IMR-90 (cell line): ENCODE data around the gene MEGF11. TPM values are rescaled to one million over a fixed set of nuclear protein-coding genes. Genes with fewer than 3 reads are reported as not detected.

Experiments used
- ATAC-seq: fragments of 200-7000 bp; cut with Tn5 transposase; 2 replicates; pipeline ENCODE4 v1.9.1; 2020; ENCODE audit warnings: low read depth, mild to moderate bottlenecking, moderate library complexity
- BruUV-seq: library from RNA; stranded (reverse); fragments of 400-500 nt; replicated peaks from 2 replicates; lab custom pipeline; 2021; lab: Mats Ljungman, UMichigan
- CTCF ChIA-PET: fragments of 300-600 bp; formaldehyde crosslinking; extraction: SDS; loops from one replicate; lab custom pipeline; 2021; ENCODE audit warnings: antibody characterized with exemption; lab: Yijun Ruan, JAX
- POLR2A ChIA-PET: fragments of 300-600 bp; sonication (Branson Sonifier 250); formaldehyde crosslinking; loops from one replicate; lab custom pipeline; 2022; ENCODE audit warnings: antibody characterized with exemption; ENCODE audit not compliant: unreplicated experiment; lab: Charles Lee
- DNase-seq: peaks from one replicate; pipeline ENCODE4 v3.0.0; 2013
- H2AFZ ChIP-seq: replicated peaks from 2 replicates; pipeline ENCODE3; 2013; ENCODE audit warnings: low read length, mild to moderate bottlenecking; ENCODE audit not compliant: poor library complexity
- H2AK5ac ChIP-seq: 2 replicates; pipeline ENCODE4 v1.6.1; 2013; ENCODE audit warnings: low read depth, low read length, inconsistent platforms
- H2AK9ac ChIP-seq: replicated peaks from 2 replicates; pipeline ENCODE3; 2013; ENCODE audit warnings: mild to moderate bottlenecking, low read depth, low read length, moderate library complexity; ENCODE audit not compliant: poor library complexity
- H2BK120ac ChIP-seq: 2 replicates; pipeline ENCODE4 v1.6.1; 2013; ENCODE audit warnings: low read depth, low read length, inconsistent platforms
- H2BK15ac ChIP-seq: 3 replicates; pipeline ENCODE4 v1.6.1; 2013; ENCODE audit warnings: low read depth, low read length, inconsistent platforms
- H2BK20ac ChIP-seq: 2 replicates; pipeline ENCODE4 v1.6.1; 2013; ENCODE audit warnings: low read depth, mild to moderate bottlenecking, inconsistent platforms, low read length, moderate library complexity
- H2BK5ac ChIP-seq: 2 replicates; pipeline ENCODE4 v1.6.1; 2013; ENCODE audit warnings: mild to moderate bottlenecking, low read depth, low read length, inconsistent platforms; ENCODE audit not compliant: poor library complexity, severe bottlenecking
- H3K14ac ChIP-seq: replicated peaks from 2 replicates; pipeline ENCODE4 v1.6.1; 2013; ENCODE audit warnings: low read depth, low read length, inconsistent platforms
- H3K18ac ChIP-seq: 2 replicates; pipeline ENCODE4 v1.6.1; 2013; ENCODE audit warnings: low read depth, low read length, control low read depth
- H3K23ac ChIP-seq: 2 replicates; pipeline ENCODE4 v1.6.1; 2013; ENCODE audit warnings: low read depth, low read length, inconsistent platforms
- H3K27ac ChIP-seq: 2 replicates; pipeline ENCODE4 v1.5.1; 2013; ENCODE audit warnings: mild to moderate bottlenecking, control low read depth, low read length; ENCODE audit not compliant: insufficient read depth
- H3K27me3 ChIP-seq: 2 replicates; pipeline ENCODE4 v1.6.1; 2013; ENCODE audit warnings: low read length; ENCODE audit not compliant: control insufficient read depth, insufficient read depth
- H3K36me3 ChIP-seq: 2 replicates; pipeline ENCODE4 v1.6.1; 2013; ENCODE audit warnings: low read length, mixed read lengths; ENCODE audit not compliant: control insufficient read depth, insufficient read depth
- H3K4ac ChIP-seq: 2 replicates; pipeline ENCODE4 v1.6.1; 2013; ENCODE audit warnings: low read depth, low read length, inconsistent platforms
- H3K4me1 ChIP-seq: 2 replicates; pipeline ENCODE4 v1.6.1; 2013; ENCODE audit warnings: low read length, mixed read lengths; ENCODE audit not compliant: control insufficient read depth, insufficient read depth
- H3K4me2 ChIP-seq: 2 replicates; pipeline ENCODE4 v1.6.1; 2013; ENCODE audit warnings: low read depth, mild to moderate bottlenecking, control low read depth, low read length, moderate library complexity
- H3K4me3 ChIP-seq: 2 replicates; pipeline ENCODE4 v1.5.1; 2013; ENCODE audit warnings: low read depth, mild to moderate bottlenecking, control low read depth, low read length, moderate library complexity; ENCODE audit not compliant: insufficient read depth
- H3K56ac ChIP-seq: 2 replicates; pipeline ENCODE4 v1.6.1; 2013; ENCODE audit warnings: low read length, inconsistent platforms; ENCODE audit not compliant: insufficient read depth; ENCODE audit errors: extremely low read depth
- H3K79me1 ChIP-seq, 2 experiments: 2 replicates each; pipeline ENCODE4 v1.6.1; 2013; ENCODE audit warnings: low read length in 2 of 2, inconsistent platforms in 1 of 2, low read depth in 1 of 2
- H3K9ac ChIP-seq: 2 replicates; pipeline ENCODE4 v1.6.1; 2013; ENCODE audit warnings: low read depth, low read length, control low read depth
- H3K9me1 ChIP-seq: 2 replicates; pipeline ENCODE4 v1.6.1; 2013; ENCODE audit warnings: low read length, inconsistent platforms; ENCODE audit not compliant: insufficient read depth
- H3K9me3 ChIP-seq: 2 replicates; pipeline ENCODE4 v1.6.1; 2013; ENCODE audit warnings: low read length; ENCODE audit not compliant: control insufficient read depth, insufficient read depth
- H4K20me1 ChIP-seq: 2 replicates; pipeline ENCODE4 v1.6.1; 2013; ENCODE audit warnings: low read length, inconsistent platforms; ENCODE audit not compliant: insufficient read depth
- H4K5ac ChIP-seq: 2 replicates; pipeline ENCODE4 v1.6.1; 2013; ENCODE audit warnings: mild to moderate bottlenecking, low read depth, low read length, control low read depth
- H4K8ac ChIP-seq, 2 experiments: 2 replicates each; pipeline ENCODE4 v1.6.1; 2013; ENCODE audit warnings: low read depth in 2 of 2, low read length in 2 of 2, control low read depth in 1 of 2, inconsistent platforms in 1 of 2
- H4K91ac ChIP-seq: 2 replicates; pipeline ENCODE4 v1.6.1; 2013; ENCODE audit warnings: low read depth, low read length, inconsistent platforms; ENCODE audit not compliant: insufficient read depth
- CHD1 ChIP-seq: IDR thresholded peaks from 2 replicates; pipeline ENCODE4 v1.6.1; 2012; ENCODE audit warnings: low read depth, low read length, improper control_type of control experiment
- FOS ChIP-seq: fragments of 150-350 bp; IDR thresholded peaks from 2 replicates; pipeline ENCODE4 v1.6.1; 2016; ENCODE audit warnings: low read depth, low read length
- MAFK ChIP-seq: IDR thresholded peaks from 2 replicates; pipeline ENCODE4 v1.6.1; 2012; ENCODE audit warnings: low read depth, low read length, improper control_type of control experiment
- MXI1 ChIP-seq: IDR thresholded peaks from 2 replicates; pipeline ENCODE4 v1.6.1; 2012; ENCODE audit warnings: low read depth, mild to moderate bottlenecking, low read length, moderate library complexity, borderline replicate concordance
- POLR2A ChIP-seq: IDR thresholded peaks from 2 replicates; pipeline ENCODE4 v1.6.1; 2012; ENCODE audit warnings: mild to moderate bottlenecking, low read depth, low read length
- RAD21 ChIP-seq: IDR thresholded peaks from 2 replicates; pipeline ENCODE4 v1.6.1; 2012; ENCODE audit warnings: low read length, improper control_type of control experiment
- RFX5 ChIP-seq: IDR thresholded peaks from 2 replicates; pipeline ENCODE4 v1.8.0; 2012; ENCODE audit warnings: low read depth, mild to moderate bottlenecking, low read length, moderate library complexity
- SMC3 ChIP-seq: fragments of 150-350 bp; IDR thresholded peaks from 2 replicates; pipeline ENCODE4 v1.6.1; 2016; ENCODE audit warnings: low read depth, mild to moderate bottlenecking, antibody characterized with exemption, low read length, moderate library complexity
- dilution Hi-C: fragments of 300-500 bp; cut with HindIII; formaldehyde crosslinking; loops from one replicate; pipeline ENCODE4 v1.14.3; 2018; ENCODE audit warnings: low sequenced_read_pairs; ENCODE audit not compliant: unreplicated experiment
- in situ Hi-C: fragments of 300-500 bp; cut with MboI; formaldehyde crosslinking; loops from 3 replicates; pipeline ENCODE4 v1.14.3; 2019; ENCODE audit warnings: low sequenced_read_pairs, inconsistent platforms, mixed read lengths
- intact Hi-C: fragments of 100-400 bp; cut with micrococcal nuclease; formaldehyde crosslinking; loops from 2 replicates; pipeline ENCODE4 v1.10.0; 2022
- polyA plus RNA-seq, 3 experiments: library from polyadenylated mRNA; depleted of rRNA; stranded (reverse); fragments of >200 nt; gene quantifications; 2 replicates each; pipeline ENCODE4 v1.2.3, GENCODE V29; 2012; ENCODE audit warnings: low replicate concordance in 1 of 3
- total RNA-seq: library from RNA; depleted of rRNA; stranded (reverse); fragments of >200 nt; gene quantifications from 2 replicates; pipeline ENCODE4 v1.2.3, GENCODE V29; 2012

The MEGF11 gene
- total and polyA plus RNA-seq, 2 of the 4 experiments (the other 2 are of a cell fraction) = not detected

- H2AK5ac ChIP-seq = no peak overlapping the region
- H3K23ac ChIP-seq = no peak overlapping the region
- intact Hi-C loops (no loop called here), in situ Hi-C loops (no loop called here), dilution Hi-C loops (no loop called here)
- no peak overlapping the region for H3K56ac ChIP-seq
- no peak overlapping the region for H4K91ac ChIP-seq
- no peak overlapping the region for H3K14ac ChIP-seq
- BruUV-seq = no TSS peak
- no peak overlapping the region for H4K8ac ChIP-seq
- POLR2A ChIA-PET = no interaction called here
- H2AFZ ChIP-seq = no peak overlapping the region
- H2BK5ac ChIP-seq = no peak overlapping the region
- no peak overlapping the region for H3K4me2 ChIP-seq
- no peak overlapping the region for H3K4me3 ChIP-seq
- CTCF ChIA-PET = no interaction called here
- H2BK15ac ChIP-seq = no peak overlapping the region
- H3K79me1 ChIP-seq = peaks cover 8 to 30% of the 10 kb centered on the region in 2 experiments
- H4K20me1 ChIP-seq = peaks cover 3% of the 10 kb centered on the region; the same call in 1 of the 2 replicates
- H3K9ac ChIP-seq = no peak overlapping the region
- no peak overlapping the region for H3K27ac ChIP-seq
- no peak overlapping the region for H2BK120ac ChIP-seq
- no peaks in the 10 kb centered on the region for H3K27me3 ChIP-seq
- no peak for TF ChIP-seq POLR2A
- no peak for TF ChIP-seq MXI1
- TF ChIP-seq SMC3 = no peak
- TF ChIP-seq MAFK = no peak
- TF ChIP-seq RFX5 = no peak
- no peak for TF ChIP-seq FOS
- no peak for TF ChIP-seq RAD21
- TF ChIP-seq CHD1 = no peak
- H3K4me1 ChIP-seq = no peaks in the 10 kb centered on the region
- no peak overlapping the region for H3K4ac ChIP-seq
- H3K18ac ChIP-seq = no peak overlapping the region
- no peak overlapping the region for H2AK9ac ChIP-seq
- H4K5ac ChIP-seq = no peak overlapping the region
- DNase-seq (no peak), ATAC-seq (no peak)
- H2BK20ac ChIP-seq = no peak overlapping the region
- H3K9me3 ChIP-seq = no peaks in the 10 kb centered on the region
- H3K36me3 ChIP-seq = peaks cover 32% of the 10 kb centered on the region
- no peaks in the 10 kb centered on the region for H3K9me1 ChIP-seq
Observed at GRCh38 chr15:65884511-65884910, 369.0 kb downstream of the MEGF11 start.
